Prostate gland (tissue), 2 donors: ENCODE measurements around the gene BICDL1.
A peak's percentile ranks its signal among the peaks of the same experiment; 100 is the strongest.

Experiments
- CTCF ChIP-seq, 4 experiments: fragments of 200-600 bp in 2 of 4; fragments of 450-650 bp in 2 of 4; sonication (generic) in 2 of 4; IDR thresholded peaks; 1 replicate in 3 of 4; 2 replicates in 1 of 4; pipeline ENCODE4 v1.5.1; 2016 to 2019; ENCODE audit warnings: antibody characterized with exemption in 4 of 4, mild to moderate bottlenecking in 2 of 4, moderate library complexity in 2 of 4
- POLR2A ChIP-seq: fragments of 450-650 bp; IDR thresholded peaks from one replicate; pipeline ENCODE4 v1.6.1; 2016; ENCODE audit warnings: antibody characterized with exemption, mild to moderate bottlenecking
- POLR2AphosphoS5 ChIP-seq: sonication (generic); formaldehyde crosslinking; IDR thresholded peaks from one replicate; pipeline ENCODE4 v1.6.1; 2017; ENCODE audit warnings: antibody characterized with exemption

GRCh38 chr12:120101617-120102016, 112.6 kb downstream of the BICDL1 start:
- TF ChIP-seq POLR2A: no peak
- peak; percentile 56 for TF ChIP-seq POLR2AphosphoS5
- no peak for TF ChIP-seq CTCF (IDR thresholded peaks at IDR 0.05)
